SK-N-DZ (cell line): Measurements from ENCODE around the gene MDFIC.

ENCODE experiments used
- DNase-seq: peaks from one replicate; pipeline ENCODE4 v3.0.0-alpha.2; 2015; ENCODE audit warnings: low spot score

The MDFIC gene

DNA sequence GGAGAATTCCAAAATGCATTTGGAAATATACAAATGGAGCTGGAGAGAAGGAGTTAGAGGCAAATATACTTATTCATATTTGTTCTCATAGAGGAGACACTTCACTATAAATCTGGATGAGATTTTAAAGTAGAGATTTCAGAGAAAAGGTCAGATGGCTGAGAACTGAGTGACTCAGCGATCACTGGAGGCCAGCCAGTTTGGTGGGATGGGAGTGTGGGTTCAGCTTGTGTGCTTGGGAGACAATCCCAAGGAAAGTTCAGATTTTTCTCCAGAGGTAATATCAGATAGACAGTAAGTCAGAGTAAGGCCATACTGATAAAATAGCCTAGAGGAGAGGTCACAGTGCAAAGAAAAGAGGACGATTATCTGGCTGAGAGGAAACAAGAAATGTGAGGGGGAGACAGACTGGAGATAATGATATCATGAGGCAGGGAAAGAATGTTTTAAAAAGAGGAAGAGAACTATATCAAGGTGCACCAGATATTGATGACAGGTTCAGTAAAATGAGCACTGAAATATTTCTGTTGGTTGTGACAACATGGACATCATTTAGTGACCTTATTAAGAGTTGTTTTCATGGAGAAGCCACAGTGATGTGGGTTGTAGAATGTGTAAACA, 67.0 kb downstream of the MDFIC start:
- DNase-seq = no peak

DNA sequence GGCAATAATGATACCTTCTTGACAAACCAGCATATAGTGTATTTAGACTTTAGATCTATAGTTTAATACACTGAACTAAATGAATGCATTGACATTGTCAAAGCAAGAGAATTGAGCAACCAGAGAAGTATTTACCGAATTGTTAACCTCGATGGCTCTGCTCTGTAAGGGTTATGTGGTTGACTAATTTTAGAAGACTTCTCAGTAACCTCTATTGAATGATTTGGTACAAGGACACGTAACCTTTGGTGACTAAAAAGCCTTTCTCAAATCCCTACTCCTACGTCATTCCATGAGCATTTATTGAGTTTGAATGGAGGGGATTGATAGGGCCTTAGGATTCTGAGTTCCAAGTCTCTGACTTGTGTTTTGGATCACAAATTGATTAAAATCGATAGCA, 67.6 kb downstream of the MDFIC start:
- no peak for DNase-seq

DNA sequence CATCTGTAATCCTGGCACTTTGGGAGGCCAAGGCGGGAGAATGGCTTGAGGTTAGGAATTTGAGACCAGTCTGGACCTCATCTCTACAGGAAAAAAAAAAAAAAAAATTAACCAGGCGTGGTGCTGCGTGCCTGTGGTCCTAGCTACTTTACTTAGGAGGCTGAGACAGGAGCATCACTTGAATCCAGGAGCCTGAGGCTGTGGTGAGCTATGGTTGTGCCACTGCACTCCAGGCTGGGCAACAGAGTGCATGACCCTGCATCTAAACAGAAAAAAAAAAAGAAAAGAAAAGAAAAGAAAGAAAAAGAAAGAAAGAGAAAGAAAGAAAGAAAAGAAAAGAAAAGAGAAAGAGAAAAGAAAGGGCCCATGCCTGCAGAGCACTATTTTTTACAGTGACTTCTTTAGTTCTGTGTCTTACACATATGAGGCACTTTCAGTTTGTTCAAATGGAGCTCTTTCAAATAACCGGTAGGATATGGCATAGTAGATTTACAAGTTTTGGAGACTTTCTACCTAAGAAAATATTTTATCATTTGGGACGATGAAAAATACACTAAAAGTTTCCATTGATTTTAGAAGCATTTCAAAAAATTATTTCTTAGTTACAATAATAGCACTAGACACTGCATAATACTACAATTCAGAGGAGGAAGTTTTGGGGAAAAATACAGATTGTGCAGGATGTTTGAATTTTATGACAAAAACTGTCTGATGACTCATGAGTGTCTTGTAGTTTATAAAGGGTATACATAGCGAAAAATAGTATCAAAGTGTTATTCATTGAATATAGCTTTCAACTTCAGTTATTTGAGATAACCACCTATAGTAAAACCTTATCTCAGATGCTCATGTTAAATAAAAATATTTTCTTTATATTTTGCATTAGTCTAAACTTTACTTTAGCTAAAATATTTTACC, 75.9 kb downstream of the MDFIC start:
- no peak for DNase-seq

DNA sequence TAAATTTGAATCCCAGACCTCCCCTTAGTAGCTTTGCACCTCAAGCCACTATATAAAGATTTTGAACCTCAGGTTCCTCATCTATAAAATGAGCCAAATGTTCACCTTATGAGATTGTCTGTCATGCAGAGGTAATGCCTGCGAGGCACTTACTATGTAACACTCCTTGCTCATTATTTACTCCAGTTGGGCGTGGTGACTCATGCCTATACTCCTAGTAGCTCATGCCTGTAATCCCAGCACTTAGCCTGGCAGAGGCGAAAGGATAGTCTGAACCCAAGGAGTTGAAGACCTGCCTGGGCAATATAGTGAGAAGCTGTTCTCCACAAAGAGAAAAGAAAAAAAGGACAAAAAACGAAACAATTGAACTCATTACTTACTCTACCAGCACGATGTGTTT, 82.2 kb downstream of the MDFIC start:
- DNase-seq = no peak

DNA sequence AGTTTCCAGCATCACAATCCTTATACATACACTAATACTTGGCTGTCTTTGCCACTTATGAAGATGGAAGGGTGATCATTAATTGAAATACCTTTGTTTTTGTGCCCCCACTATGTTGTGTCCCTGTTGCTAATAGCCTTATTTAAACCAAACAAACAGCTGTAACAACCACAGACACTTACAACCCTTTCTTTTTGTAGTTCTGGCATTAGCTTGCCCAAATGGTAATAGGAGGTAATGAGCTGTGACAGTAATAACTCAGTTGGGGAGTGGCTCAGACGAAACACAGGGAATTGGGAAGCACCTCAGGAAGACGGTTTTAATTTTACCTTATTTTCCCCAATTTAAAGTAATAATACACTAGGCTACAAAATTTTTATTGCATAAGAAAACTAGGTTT, 83.4 kb downstream of the MDFIC start:
- DNase-seq = no peak

DNA sequence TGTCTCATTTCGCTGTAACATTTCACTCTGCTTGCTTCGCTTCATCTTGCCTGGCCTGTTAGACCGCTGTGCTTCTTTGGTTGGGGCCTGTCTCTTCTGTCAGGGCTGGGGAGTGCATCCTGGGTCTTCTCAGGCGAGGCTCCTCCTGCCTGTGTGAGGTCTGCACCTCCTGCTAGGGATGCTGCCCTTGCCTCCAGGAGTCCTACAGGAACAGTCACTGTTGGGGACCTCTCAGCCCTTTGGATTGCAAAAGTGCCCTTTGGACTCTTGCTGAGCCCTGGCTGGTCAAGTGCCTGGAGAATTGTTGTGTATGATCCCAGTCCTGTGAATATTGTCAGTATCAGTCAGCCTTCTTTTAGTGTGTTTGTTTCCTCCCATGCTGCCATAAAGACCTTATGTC, 84.1 kb downstream of the MDFIC start:
- no peak for DNase-seq

DNA sequence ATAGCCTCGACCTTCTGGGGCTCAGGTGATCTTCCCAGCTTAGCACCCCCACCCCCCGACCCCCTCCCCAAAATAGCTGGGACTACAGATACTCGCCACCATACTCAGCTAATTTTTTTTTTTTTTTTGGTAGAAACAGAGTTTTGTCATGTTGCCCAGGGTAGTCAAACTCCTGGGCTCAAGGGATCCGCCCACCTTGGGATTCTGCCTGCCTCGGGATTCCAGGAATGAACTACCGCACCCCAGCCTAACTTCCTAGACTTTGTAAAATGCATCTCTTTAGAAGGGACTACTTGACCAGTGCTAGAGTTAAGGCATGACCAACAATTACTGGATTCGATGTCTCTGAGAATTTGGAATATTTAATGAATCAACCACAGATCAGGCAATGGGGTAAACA, 85.9 kb downstream of the MDFIC start:
- no peak for DNase-seq

DNA sequence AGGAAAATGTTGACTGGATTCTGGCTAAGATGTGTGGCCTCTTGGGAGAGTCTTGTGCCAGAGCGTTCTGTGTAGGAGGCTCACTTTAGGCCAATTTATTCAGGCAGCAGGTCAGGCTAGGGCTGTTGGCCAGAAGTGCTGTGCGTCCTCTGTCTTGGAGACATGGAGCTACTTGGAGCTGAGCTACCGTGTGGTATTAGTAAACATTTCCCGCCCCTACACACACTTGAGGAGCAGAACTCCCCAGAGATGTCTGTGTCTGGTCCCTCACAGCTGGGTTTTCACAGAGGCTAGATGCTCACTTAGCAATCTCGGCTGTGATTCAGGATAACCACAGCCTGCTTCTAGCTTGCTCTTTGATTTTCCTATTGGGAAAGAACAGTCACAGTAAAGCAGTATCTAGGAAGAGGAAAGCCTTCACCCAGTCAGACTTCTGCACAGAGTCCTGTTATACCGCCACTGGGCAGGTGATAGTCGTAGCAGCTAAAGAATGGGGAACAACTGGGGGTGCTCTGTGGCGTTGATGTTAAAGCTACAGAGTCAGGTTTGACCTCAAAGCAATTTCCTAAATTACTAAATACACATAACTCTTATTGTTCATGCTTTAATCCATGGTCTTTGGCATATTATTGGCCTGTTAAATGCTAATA, 86.7 kb downstream of the MDFIC start:
- DNase-seq = no peak

DNA sequence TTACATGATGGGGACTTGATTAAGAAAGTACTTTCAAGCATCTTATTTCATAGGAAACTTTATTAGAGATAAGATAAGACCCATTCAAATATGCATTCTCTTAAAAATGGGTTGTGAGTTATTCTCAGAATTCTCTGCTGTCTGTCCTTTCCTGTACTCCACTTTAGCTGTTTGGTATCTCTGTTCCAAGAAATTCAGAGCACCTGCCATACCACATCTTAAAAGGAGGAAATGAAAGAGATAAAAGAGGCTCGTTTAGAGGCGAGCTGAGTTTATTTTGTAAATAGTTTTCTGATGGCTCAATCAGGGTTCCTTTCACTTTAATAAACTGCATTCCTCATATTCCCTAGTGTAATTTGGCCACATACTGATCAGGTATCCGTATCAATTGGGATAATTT, 87.2 kb downstream of the MDFIC start:
- no peak for DNase-seq

DNA sequence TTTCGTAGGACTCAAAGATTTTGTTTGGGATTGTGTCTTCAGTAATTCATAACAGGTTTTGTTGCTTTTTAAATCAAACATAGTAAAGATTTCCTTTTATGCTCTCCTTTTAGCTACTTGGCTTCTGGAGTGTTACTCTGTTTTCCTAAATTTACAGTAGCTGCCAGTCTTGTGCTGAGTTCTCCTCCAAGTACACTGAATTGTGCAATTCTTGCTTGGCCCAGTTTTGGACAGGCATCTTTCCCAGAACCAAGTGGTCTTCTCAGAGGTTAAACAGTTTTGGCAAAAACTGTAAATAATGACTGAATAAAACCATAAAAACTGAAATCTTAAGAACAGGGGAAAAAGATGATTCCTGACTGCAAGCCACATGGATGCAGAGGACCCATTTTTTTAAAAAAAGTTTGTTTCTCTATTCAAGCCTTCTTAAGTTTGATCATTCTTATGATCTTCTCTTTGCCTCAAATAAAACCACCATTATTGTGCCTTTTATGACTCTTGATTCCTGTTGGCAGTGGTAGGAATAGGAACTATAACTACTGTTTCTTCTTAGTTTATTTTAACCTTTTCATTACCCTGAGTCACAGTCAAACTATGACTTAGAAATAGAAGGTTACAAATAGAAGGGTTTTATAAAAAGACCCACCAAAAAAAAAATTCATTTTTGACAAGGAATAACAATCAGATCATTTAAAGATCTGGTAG, 88.0 kb downstream of the MDFIC start:
- DNase-seq = no peak

DNA sequence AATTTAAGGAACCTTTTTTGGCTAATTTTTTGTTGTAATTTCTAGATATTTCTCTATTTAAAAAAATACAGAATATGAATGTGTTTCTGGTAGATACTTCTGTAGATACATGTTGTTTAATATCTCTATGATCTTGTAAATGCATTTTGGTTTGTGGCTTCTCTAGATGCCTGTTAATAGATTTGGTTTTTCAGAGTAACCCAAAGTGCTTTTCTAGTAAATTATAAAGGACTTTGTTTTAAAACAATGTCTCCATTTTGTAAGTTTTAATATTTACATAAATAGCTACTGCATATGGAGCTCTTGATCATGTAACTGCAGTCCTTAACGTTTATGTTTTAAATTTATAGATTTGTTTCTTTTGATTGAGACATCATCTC, 88.5 kb downstream of the MDFIC start:
- no peak for DNase-seq

DNA sequence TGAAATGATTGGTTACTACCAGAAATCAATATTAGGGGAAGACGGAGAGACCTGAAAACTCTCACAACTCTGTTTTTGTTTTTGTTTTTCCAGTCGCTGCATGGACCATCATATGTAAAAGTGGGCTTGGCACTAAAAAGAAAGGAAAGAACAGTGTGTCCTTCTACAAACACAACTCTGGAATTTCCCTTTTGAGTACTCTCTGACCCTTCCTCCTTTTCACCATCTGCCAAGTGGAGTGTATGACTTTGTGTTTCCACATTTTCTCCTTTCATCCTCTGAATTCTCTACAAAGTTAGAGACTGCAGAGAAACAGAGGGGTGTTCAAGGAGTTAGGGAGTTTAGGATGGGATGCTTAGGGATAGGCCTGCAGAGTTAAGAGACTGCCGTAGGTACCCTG, 92.0 kb downstream of the MDFIC start:
- no peak for DNase-seq

DNA sequence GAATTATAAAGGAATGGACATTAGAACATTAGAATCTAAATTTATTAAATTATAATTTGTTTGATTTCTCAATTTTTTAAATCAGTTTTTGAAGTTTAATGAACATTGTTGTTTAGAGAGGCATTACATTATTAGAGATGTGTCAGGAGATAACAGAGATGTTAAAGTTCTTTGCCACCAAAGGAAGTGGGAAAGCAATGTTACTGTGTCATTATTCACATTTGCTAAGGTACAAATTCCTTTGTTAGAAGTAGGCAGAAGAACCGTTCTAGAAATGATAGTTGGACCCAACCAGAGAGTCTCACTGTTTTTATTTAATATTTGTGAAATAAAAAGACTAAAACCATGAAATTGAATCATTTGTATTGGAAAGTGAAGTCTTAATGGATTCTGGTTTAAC, 92.9 kb downstream of the MDFIC start:
- DNase-seq = no peak

DNA sequence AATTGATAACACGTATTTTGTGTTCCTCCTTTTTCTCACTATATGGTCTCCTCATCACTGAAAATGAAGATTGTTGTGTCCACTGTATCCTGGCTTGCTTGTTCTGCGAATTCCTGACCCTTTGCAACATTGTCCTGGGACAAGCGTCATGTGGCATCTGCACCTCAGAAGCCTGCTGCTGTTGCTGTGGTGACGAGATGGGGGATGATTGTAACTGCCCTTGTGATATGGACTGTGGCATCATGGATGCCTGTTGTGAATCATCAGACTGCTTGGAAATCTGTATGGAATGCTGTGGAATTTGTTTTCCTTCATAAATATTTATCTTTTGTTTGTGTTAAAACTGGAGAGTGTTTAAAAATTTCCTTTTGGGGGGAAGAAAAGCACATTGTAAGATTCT, 93.7 kb downstream of the MDFIC start:
- peak; percentile 3 for DNase-seq

DNA sequence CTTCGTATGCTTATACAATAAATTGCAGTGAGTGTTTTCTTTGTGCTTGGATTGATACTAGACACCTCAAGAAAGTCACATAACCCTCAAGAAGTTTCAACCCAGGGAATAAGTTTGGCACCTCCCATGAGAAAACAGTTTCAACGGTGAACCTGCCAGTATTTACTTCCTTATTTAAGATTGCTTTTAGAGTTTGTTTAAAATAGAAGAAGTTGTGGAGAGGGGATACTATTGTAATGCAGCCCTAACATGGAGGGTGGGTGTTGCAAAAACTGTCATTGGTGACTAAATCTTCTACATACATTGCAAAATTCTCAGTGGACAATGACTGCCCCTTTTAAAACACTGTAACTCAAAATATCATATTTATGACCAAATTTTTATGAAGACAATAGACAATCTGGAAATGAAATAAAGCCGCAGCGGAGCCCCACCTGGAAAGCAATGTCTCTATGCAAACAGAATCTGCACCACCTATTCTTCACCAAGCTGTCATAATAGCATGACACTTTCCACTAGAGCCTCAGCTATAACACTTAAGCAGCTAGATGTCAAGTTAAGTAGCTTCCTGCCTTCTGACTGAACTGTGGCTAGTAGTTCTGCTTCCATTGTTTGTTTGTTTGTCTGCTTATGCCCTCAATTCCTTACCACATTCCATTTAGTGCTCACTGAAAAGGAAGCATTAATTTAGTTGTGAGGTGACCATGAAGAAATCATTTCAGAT, 98.2 kb downstream of the MDFIC start:
- DNase-seq = no peak

DNA sequence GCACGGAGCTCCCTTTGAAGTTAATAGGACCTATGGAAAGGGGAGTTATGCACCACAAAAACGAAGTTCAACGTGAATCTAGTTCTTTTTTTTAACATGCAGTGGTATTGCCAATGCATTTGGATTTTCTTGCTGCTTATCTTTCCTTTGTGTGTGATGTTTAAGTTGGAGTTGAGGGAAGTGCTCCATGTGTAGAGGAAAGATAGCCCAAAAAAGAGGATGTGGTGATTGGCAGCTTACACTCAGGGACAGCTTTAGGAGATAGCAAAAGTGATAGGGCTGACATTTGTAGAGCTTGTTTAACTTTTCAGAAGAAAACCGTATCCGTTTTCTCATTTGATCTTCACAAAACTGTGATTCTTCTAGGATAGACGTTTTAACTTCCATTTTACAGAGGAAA, 101.3 kb downstream of the MDFIC start:
- DNase-seq = no peak

DNA sequence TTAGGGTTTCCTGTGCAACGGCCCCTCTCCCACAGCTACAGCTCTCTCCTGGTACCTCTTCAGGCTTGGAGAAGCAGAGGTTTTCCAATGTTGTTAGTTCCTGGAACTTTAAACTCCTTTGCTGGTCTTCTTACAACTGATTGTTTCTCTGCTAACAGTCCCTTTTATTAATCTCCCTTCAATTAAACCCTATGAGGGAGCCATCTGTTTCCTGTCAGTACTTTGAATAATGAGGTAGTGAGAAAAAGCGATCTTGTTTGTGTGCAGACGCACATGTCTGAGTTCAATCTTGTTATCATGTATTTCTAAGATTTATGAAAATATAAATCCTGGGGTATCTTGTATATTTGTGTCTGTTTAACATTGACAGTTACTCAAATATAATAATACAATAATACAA, 102.4 kb downstream of the MDFIC start:
- DNase-seq = no peak

DNA sequence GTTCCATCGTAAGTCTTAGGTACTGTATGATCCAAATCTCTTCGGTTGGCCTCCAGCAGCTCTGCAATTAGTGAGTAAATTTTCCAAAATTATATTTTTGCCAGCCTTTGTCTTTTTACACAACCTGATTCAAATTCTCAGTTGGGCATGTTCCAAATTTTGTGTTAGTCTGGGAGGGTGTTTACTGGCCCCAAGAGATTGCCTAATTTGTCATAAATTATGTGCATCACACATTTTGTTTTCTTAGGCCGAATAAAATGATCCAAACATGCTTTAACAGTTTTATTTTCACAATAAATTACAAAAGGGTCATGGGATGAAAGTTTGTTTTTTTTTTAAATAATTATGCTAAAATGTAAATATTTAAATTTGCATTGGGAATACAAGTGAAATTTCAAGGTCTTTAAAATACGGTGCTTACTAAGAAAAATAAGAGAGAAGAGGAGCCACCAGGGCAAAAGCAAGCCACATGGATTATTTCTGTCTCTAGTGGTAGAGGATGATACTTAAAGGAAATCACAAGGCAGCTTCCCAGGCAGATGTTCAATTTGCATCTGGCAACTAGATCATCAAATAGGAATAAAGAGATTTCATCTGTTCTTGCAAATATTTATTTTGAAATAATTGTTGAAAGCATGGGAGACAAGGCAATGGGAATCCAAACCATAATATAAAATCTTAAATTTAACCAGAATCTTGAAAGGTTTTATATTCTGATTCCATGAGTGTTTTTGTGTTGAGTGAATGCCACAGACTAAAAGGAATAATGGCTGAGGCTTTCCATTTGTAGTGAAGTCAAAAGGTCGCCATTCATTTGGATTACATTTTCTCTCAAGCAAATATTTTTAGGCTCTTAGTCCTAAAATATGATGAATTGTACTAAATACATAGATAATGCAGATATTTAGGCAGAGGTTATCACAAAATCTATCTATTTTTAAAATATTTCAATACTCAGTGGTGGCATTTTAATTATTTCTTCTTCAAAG, 111.1 kb downstream of the MDFIC start:
- no peak for DNase-seq

DNA sequence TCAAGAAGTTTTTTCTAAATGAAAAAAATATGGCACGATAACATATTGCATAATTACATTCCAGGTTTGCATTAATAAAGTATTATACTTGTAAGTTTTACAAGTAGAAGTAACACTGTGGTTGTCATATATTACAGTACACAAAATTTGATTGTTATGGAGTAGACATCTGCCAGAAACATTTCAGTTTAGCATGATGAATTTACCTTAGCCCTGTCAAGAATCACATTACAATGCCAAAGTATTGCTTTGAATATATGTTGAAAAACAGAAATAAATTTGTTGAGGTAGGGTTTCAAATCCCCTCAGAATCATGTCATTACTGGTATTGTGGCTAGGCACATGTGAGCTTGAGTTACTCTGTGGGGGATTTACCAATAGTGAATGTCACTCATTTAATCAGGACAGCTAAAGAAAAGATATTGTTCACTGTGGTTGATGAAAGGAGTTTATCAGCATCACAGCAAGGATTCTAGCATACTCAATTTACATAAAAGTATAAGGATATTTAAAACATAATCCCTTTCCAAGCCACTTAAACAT, 112.1 kb downstream of the MDFIC start:
- DNase-seq = no peak

DNA sequence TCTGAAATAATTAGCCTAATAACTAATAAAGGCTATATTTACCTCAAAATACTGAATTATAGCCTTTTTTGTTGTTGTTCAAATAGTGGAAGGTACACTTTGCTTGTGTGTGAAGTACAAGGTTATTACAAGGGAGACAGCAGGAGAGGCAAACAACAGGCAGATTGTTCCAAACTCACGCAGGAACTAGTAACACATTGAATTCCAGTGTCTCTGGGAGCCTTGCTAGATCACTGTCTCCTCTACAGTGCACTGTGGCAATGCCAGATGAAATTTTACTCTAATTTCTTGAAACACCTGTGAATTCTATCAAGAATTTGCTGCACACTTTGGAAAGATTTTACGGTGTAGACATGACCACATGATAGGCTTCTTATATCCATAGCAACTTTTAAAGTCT, 112.6 kb downstream of the MDFIC start:
- DNase-seq = no peak
